HCT116 (cell line): ENCODE data around the gene SPTBN4.

Experiments used
- EZH2 ChIP-seq: fragments of 200-600 bp; sonication (generic); IDR thresholded peaks from 2 replicates; pipeline ENCODE4 v1.6.1; 2017; ENCODE audit warnings: antibody characterized with exemption, mixed run types
- POLR2AphosphoS5 ChIP-seq: IDR thresholded peaks from 2 replicates; pipeline ENCODE4 v1.6.1; 2011; ENCODE audit warnings: mild to moderate bottlenecking, low read depth, low read length, moderate library complexity
- RAD21 ChIP-seq: IDR thresholded peaks from 2 replicates; pipeline ENCODE4 v1.6.1; 2012; ENCODE audit warnings: low read depth, mild to moderate bottlenecking
- SIN3A ChIP-seq: IDR thresholded peaks from 2 replicates; pipeline ENCODE4 v1.6.1; 2012; ENCODE audit warnings: low read depth
- SRF ChIP-seq: IDR thresholded peaks from 2 replicates; pipeline ENCODE4 v1.6.1; 2012; ENCODE audit warnings: low read depth
- YY1 ChIP-seq: IDR thresholded peaks from 2 replicates; pipeline ENCODE4 v1.6.1; 2011; ENCODE audit warnings: low read length, low read depth, moderate library complexity, mild to moderate bottlenecking; ENCODE audit not compliant: insufficient replicate concordance; ENCODE audit errors: extremely low read depth
- TF ChIP-seq, protein P1 (sequence below), 3 experiments: fragments of 200-600 bp in 1 of 3; sonication (generic) in 1 of 3; IDR thresholded peaks in 2 of 3; conservative IDR thresholded peaks in 1 of 3; 2 replicates each; pipeline ENCODE4 v1.5.1; 2012 to 2017; ENCODE audit warnings: low read depth in 2 of 3, low read length in 2 of 3, antibody characterized with exemption in 1 of 3, borderline replicate concordance in 1 of 3, control low read depth in 1 of 3, mild to moderate bottlenecking in 1 of 3, mixed read lengths in 1 of 3, mixed run types in 1 of 3, moderate library complexity in 1 of 3; ENCODE audit not compliant: insufficient read depth in 1 of 3
- TF ChIP-seq, protein P2 (sequence below): IDR thresholded peaks from 2 replicates; pipeline ENCODE4 v1.6.1; 2012; ENCODE audit warnings: low read depth
- TF ChIP-seq, protein P3 (sequence below): IDR thresholded peaks from 2 replicates; pipeline ENCODE4 v1.6.1; 2011; ENCODE audit warnings: mild to moderate bottlenecking, low read length, moderate library complexity; ENCODE audit not compliant: insufficient replicate concordance; ENCODE audit errors: extremely low read depth

- TF ChIP-seq SIN3A, result no peak
- TF ChIP-seq, protein P1, sequence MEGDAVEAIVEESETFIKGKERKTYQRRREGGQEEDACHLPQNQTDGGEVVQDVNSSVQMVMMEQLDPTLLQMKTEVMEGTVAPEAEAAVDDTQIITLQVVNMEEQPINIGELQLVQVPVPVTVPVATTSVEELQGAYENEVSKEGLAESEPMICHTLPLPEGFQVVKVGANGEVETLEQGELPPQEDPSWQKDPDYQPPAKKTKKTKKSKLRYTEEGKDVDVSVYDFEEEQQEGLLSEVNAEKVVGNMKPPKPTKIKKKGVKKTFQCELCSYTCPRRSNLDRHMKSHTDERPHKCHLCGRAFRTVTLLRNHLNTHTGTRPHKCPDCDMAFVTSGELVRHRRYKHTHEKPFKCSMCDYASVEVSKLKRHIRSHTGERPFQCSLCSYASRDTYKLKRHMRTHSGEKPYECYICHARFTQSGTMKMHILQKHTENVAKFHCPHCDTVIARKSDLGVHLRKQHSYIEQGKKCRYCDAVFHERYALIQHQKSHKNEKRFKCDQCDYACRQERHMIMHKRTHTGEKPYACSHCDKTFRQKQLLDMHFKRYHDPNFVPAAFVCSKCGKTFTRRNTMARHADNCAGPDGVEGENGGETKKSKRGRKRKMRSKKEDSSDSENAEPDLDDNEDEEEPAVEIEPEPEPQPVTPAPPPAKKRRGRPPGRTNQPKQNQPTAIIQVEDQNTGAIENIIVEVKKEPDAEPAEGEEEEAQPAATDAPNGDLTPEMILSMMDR (IDR thresholded peaks at IDR 0.05 in 2 of 3, conservative IDR thresholded peaks at IDR 0.05 in 1 of 3; ENCODE audit: borderline replicate concordance in 1 of 3, insufficient read depth in 1 of 3, low read depth in 2 of 3, low read length in 2 of 3), result no peak
- no peak for TF ChIP-seq EZH2
- TF ChIP-seq YY1, result no peak
- no peak for TF ChIP-seq SRF
- TF ChIP-seq, protein P2, sequence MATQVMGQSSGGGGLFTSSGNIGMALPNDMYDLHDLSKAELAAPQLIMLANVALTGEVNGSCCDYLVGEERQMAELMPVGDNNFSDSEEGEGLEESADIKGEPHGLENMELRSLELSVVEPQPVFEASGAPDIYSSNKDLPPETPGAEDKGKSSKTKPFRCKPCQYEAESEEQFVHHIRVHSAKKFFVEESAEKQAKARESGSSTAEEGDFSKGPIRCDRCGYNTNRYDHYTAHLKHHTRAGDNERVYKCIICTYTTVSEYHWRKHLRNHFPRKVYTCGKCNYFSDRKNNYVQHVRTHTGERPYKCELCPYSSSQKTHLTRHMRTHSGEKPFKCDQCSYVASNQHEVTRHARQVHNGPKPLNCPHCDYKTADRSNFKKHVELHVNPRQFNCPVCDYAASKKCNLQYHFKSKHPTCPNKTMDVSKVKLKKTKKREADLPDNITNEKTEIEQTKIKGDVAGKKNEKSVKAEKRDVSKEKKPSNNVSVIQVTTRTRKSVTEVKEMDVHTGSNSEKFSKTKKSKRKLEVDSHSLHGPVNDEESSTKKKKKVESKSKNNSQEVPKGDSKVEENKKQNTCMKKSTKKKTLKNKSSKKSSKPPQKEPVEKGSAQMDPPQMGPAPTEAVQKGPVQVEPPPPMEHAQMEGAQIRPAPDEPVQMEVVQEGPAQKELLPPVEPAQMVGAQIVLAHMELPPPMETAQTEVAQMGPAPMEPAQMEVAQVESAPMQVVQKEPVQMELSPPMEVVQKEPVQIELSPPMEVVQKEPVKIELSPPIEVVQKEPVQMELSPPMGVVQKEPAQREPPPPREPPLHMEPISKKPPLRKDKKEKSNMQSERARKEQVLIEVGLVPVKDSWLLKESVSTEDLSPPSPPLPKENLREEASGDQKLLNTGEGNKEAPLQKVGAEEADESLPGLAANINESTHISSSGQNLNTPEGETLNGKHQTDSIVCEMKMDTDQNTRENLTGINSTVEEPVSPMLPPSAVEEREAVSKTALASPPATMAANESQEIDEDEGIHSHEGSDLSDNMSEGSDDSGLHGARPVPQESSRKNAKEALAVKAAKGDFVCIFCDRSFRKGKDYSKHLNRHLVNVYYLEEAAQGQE, result no peak
- TF ChIP-seq RAD21, result no peak
- TF ChIP-seq, protein P3, sequence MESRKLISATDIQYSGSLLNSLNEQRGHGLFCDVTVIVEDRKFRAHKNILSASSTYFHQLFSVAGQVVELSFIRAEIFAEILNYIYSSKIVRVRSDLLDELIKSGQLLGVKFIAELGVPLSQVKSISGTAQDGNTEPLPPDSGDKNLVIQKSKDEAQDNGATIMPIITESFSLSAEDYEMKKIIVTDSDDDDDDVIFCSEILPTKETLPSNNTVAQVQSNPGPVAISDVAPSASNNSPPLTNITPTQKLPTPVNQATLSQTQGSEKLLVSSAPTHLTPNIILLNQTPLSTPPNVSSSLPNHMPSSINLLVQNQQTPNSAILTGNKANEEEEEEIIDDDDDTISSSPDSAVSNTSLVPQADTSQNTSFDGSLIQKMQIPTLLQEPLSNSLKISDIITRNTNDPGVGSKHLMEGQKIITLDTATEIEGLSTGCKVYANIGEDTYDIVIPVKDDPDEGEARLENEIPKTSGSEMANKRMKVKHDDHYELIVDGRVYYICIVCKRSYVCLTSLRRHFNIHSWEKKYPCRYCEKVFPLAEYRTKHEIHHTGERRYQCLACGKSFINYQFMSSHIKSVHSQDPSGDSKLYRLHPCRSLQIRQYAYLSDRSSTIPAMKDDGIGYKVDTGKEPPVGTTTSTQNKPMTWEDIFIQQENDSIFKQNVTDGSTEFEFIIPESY, result no peak
- TF ChIP-seq POLR2AphosphoS5, result no peak
These were observed 34.8 kb downstream of the SPTBN4 start for GRCh38 chr19:40501599-40501998.
